Measurements from ENCODE around the gene LLGL2.

- TF ChIP-seq CTCF (IDR thresholded peaks at IDR 0.05) (no peak), EZH2 (IDR thresholded peaks at IDR 0.05; ENCODE audit: borderline replicate concordance, insufficient read depth, low read depth, low read length, poor library complexity, severe bottlenecking) (no peak)
Measured at GRCh38 chr17:75517297-75517865, 8.1 kb upstream of the LLGL2 start.
